GM18502 (cell line): ENCODE results near the gene URB1.
A peak's percentile ranks its signal among the peaks of the same experiment; 100 is the strongest.
"Not testable (repeated sequence)": the region's sequence is repeated elsewhere in the genome, so short reads cannot be mapped to it uniquely, and the experiment has no call there.

Experiments used
- ATAC-seq: cut with Tn5 transposase; IDR thresholded peaks from one replicate; pipeline ENCODE4 v1.9.1; 2021; ENCODE audit warnings: mild to moderate bottlenecking; ENCODE audit not compliant: unreplicated experiment, poor library complexity

URB1 gene

DNA sequence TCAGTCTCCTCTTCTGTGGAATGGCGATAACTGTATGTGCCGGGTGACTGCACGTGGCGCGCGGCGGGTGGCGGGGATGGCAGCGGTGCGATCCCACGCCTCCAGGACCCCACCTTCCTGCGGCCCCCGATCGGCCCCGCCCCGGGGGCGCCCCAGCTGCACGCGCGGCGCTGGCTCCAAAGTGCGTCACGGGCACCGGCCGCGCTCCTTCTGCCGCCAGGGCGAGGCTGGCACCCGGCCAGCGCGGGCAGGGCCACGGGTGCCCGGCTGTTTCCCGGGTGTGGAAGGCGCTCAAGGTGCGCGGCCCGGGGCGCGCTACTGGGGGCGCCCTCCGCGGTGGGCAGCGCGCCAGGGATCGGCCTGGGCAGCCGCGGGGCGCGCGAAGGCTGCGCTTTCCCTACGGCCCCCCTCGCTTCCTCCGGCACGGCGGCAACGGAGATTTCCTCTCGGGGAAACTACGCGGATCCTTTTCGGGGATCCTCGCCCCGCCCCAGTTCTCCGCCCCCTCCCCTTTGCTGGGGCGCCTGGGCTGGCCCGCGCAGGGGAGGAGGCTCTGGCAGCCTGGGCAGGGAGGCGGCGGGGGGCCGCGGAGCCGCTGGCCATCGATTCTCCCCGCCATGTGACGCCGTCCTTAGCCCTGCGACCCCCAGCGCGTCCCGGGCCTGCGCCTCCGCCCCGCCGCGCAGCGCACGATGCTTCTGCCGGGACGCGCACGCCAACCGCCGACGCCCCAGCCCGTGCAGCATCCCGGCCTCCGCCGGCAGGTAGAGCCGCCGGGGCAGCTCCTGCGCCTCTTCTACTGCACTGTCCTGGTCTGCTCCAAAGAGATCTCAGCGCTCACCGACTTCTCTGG, 19.6 kb upstream of the URB1 start, which contains the start of gene EVA1C:
TSS of gene EVA1C (plus strand) at position 545 of the 853 bp plus-strand sequence. CDS start at position 693, 148 bp downstream.
- ATAC-seq, result no peak

DNA sequence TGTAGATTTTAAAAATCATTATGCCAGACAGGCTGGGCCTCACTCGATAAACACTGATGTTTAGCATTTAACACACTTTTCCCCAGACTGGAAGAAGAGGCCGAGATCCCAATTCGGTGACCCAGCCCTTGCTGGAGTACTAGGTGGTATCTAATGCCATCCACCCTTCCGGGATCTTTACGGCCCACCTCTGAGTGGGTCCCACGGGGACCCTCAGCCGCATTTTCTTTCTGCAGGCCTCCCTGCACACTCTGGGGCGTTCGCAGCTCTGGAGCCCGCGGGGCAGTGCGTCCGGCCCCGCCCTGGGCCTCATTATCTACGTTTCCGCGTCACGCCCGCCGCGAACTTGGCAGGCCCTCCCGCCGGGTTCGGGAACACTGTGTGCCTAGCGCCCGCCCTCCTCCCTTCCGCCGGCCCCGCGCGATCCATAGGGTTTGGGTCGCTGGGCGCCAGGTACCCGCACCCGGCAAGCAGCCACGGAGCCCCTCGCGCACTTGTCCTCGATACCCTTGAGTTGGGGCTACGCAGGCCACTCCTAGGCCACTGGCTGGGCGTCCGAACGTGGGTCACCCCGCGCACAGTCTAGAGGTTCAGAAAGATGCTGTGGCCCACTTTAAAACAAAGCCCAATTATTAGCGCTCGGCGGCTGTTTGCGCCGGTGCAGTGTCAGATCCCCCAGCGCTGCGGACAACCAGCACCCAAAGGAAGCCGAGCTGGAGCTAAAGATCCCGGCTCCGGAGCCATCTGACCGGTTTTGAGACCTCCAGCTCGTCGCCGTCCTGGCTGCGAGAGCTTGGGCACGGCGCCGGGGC, 18.7 kb upstream of the URB1 start:
- no peak for ATAC-seq

DNA sequence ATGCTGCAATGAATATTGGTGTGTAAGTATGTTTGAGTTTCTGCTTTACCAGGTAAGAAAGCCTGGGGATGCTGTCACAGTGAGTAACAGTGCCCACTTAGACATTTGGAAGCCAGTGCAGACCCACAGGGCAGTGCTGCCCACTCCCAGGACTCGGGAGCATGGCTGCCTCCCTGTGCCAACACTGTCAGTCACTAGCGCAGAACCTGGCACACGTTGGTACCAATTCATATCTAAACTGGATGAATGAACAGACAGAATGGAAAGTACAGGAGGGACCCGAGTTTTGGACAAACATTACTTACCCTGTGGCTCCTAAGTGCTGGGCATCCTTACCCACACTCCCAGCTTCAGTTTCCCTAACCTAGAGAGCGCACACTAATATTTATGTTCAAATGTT, 18.1 kb upstream of the URB1 start:
- no peak for ATAC-seq

DNA sequence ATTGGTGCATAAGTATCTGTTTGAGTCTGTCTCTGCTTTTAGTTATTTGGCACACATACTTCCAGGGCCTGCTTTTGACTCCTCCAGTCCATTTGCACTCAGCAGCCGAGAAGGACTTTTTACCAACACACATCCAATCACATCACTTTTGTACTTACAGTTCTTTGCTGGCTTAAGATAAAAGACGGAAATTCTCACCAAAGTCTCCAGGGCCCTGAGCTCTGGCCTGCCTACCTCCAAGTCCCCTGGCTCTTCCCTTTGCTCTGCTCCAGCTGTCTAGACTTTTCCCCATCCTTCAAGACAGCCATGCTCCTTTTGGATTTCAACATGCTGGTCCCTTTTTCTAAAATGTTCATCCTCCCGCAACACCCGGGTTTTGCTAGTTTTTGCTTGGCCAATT, 17.5 kb upstream of the URB1 start:
- ATAC-seq, result no peak

DNA sequence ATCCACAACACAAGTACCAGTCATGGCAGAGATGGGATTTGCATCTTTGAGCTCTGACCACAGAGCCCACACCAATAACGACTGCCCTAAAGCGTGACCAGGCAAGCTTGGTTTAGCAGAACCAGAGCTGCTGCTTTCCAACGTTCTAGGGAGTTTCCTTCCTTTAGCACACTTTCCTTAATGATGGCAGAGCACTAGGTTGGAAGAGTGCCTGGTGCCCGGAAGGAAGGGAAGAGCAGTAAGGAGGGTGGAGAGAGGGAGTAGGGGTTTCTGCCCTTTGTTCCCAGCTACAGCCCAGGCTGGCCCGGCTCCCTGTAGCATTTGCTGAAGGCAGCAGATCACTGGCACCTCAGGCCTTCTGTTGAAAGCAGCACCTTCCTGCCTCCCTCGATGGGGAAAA, 13.6 kb upstream of the URB1 start:
- no peak for ATAC-seq

DNA sequence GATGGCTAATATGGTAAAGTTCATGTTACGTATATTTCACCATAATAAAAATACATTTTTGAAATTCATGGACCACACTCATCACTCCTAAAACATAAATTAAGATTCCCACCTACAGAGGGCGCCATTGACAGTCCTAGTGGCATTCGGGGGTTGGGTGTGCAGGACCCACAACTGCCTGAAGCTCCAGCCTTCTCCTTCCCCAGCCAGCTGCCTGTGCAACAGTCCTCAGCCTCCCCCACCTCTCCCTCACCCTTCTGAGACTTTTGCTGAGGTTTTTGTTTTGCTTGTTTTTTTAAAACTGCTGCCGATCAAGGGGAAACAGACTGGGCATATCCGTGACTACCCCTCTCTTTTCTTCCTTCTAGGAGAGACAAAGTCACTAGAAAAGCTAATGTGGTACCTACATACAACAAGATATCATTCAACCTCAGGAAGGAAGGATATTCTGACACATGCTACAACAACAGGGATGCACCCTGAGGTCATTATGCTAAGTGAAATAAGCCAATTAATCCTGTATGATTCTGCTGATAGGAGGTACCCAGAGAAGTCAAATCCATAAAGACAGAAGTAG, 10.5 kb upstream of the URB1 start:
- no peak for ATAC-seq

DNA sequence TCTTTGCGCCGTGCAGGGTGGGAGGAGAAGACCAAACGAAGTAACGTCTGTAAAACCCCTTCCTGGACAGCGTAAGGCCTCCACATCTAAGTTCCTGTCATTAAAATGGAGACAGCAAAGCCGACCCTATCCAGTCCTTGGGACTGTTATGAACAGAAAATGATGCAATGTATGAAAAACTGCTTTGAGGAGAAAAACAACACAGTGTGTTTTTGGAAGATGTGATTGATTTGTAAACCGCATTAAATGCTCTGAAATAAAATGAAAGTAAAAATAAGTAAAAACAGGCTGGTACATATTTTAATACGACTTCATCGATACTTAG, 827 bp upstream of the URB1 start:
- ATAC-seq, result no peak

DNA sequence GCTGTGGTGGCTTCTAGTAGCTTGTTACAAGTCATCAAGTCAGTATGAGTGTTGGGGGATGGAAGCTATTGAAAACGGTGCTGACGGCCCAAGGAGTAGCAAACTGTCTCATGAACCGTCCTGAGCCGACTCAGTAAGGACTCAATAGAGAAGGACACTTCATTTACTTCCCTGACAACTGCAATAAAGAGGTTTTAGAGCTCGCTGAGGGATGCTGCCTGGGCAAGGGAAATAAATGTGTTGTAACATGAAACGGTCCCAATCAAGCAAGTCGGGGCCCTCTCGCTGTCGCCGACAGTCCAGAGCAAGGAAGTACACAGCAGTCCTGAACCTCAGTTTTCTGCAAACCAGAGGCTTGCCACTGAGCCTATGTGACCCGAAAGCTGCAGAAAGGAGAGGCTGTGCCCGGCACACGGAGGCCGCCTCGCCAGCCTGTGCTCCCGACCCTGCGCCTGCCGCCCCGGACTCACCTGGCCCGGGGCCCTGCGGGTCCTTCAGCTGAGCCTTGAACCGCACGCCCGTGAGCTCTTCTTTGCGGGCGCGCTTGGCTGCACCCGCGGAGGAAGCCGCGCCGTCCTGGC, 423 bp downstream of the URB1 start:
- ATAC-seq, result peak; percentile 38

DNA sequence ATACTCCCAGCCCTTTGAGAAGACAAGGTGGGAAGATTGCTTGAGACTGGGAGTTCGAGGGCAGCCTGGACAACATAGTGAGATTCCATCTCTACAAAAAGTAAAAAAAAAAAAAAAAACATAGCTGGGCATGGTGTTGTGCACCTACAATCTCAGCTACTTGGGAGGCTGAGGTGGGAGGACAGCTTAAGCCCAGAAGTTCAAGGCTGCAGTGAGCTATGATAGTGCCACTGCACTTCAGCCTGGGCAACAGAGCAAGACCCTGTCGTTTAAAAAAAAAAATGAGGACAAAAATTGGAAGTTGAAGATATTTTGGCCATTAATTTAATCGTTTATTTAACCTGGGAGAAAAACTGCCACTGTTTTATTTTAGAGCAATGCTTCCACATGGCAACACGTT, 1.1 kb downstream of the URB1 start:
- no peak for ATAC-seq

DNA sequence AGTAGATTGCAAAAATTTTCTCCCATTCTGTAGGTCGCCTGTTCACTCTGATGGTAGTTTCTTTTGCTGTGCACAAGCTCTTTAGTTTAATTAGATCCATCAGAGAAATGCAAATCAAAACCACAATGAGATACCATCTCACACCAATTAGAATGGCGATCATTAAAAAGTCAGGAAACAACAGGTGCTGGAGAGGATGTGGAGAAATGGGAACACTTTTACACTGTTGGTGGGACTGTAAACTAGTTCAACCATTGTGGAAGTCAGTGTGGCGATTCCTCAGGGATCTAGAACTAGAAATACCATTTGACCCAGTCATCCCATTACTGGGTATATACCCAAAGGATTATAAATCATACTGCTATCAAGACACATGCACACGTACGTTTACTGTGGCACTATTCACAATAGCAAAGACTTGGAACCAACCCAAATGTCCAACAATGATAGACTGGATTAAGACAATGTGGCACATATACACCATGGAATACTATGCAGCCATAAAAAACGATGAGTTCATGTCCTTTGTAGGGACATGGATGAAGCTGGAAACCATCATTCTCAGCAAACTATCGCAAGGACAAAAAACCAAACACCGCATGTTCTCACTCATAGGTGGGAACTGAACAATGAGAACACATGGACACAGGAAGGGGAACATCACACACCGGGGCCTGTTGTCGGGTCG, 2.1 kb downstream of the URB1 start:
- not testable (repeated sequence) for ATAC-seq

DNA sequence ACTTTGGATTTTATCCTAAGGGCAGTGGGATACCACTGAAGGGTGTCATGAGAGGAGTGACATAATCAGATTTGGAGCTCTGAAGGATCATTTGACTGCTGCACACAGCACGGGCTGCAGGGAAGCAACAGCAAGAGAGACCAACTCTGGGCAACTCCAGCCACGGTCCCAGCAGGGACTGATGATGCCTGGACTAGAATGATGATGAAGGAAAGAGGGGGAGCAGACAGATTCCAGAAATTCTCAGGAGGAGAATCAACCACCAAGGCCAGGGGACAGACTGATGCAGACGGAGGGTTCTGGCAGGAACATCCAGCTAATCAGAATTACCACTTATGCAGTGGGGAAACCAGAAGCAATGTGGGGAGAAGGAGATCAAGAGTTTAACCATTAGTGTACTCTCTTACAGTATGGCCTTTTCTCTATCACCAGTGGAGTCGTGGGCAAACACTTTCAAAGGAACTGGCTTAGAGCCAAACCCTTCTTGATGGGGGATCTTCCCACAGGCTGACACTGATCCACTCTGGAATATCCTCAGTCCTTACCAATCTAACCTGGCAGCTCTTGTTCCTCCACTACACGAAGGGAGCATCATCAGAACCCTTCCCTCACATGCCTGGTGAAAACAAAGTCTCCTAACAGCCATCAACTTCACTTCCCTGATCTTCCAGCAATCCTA, 3.3 kb downstream of the URB1 start:
- no peak for ATAC-seq

DNA sequence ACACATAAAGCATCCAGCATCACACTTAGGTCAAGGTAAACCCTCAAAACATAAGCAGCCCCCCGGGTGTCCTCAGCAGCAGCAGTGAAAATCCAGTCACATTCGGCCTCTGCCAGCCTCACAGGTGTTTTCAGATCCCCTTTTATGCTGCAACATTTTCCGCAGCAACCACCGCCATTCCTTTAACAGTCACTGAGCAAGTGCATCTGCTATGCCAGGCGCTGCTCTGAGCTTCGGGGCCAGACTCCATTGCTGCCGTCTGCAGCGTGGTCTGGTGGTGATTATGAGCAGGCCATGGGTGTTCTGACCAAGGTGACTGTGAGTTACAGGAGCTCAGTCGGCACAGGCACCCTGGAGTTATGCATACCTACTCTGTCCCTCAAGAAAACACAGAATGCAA, 4.5 kb downstream of the URB1 start:
- ATAC-seq, result no peak

DNA sequence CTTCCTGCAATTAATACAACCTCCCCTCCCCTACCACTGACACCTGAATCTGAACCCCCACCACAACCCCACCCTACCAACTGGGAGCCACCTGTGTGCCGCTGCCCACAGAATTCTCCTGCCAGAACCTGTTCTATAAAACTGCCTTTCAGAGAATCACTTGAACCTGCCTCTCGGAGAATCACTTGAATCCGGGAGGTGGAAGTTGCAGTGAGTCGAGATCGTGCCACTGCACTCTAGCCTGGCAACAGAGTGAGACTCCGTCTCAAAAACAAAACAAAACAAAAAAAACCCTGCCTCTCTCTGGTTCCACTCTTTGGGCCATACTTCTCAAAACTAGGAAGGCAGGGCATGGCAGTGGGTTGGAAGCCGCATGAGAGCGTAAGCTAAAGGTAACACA, 5.7 kb downstream of the URB1 start:
- ATAC-seq, result no peak

DNA sequence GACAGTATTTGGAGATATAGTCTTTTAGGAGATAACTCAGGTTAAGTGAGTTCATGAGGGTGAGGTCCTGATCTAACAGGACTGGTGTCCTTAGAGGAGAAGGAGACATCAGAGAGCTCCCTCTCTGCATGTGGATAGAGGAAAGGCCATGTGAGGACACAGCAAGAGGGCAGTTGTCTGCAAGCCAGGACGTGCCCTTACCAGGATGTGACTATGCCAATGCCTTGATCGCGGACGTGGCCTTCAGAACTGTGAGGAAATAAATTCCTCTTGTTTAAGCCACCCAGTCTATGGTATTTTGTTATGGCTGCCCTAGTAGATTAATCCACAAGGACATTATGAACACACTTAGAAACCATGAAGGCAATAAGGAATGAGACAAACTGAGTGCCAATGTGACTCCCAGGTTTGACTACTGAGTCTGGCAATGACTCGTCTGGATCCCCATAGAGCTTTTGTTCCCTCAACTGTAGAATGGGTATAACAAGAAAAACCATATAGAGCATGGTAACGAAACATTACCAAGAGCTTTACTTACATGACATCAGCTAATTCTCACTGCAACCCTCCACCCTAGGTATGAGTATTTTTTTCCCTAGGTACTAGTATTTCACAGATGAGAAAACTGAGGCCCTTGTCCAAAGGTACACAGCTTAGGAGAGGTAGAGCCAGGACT, 6.5 kb downstream of the URB1 start:
- no peak for ATAC-seq

DNA sequence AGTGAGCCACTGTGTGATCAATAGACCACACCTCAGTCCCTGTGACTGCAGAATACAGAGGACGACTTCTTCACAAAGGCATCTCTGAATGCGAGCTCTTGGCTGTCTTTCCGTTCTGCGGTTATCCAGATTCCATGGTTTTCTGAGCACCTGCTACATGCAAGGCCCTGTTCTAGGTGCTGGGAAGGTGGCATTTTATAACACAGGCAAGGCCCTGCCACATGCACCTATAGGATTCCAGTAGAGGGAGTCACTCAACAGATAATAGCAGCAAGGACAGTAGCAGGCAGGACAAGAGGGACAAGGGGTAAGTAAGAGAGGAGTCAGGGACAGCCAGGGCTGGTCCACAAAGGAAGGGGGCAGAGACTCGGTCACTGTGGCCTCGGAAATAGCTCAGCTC, 9.0 kb downstream of the URB1 start:
- no peak for ATAC-seq

DNA sequence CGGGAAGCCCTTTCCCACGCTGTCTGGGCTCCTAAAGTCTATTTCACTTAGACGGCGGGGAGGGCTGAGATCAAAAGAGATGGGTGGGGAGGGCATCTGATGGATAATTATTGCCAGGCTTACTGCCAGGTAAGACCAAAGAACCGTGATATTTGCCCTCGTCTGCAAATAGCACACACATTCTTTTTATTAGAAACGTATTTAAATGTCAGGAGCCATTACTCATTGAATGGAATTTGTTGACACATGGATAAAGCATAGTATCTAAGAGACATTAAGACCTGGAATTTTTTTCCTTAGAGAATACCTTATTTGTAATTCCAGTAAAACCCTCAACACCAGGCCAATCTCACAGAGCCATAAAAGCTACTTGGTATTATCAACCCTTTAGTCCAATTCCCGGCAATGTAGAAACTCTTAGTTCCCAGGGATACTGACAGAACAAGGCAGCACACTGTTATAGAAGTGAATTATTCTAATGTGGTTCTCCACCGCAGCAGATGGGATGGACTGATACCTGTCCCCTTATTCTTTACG, 10.6 kb downstream of the URB1 start:
- ATAC-seq, result no peak

DNA sequence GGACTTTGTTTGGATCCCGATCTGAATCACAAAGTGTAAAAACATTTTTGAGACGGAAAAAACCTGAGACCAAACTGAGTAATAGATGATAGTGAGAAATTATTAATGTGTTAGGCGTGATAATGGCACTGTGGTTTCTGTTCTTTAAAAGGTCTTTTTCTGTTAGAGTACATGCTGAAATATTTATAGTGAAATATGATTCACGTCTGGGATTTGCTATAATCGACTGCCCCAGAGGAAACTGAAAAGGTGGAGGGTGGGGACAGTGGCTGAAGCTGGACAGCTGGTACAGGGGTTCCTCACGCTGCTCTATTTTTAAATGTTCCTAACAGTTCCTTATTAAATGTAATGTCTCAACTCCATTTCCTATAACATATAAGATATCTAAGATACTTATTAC, 11.2 kb downstream of the URB1 start:
- ATAC-seq, result no peak

DNA sequence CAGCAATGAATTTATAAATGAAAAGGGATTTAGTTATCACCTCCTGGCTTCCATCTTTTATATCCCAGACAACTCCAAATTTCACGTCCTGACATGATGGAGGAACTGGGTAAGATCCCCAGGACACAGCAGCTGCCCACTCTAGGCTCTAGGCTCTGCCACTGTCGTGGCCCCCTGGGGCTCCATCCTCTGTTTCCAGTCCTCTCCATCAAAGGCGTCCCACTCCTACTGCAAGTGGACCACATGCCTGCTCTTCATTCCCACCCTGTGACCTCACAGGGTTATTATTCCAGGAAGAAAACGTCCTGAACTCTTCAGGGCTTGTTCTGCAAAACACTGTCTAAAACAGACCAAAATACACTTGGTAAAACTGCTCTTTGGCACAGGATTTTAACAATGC, 11.9 kb downstream of the URB1 start:
- ATAC-seq, result no peak

DNA sequence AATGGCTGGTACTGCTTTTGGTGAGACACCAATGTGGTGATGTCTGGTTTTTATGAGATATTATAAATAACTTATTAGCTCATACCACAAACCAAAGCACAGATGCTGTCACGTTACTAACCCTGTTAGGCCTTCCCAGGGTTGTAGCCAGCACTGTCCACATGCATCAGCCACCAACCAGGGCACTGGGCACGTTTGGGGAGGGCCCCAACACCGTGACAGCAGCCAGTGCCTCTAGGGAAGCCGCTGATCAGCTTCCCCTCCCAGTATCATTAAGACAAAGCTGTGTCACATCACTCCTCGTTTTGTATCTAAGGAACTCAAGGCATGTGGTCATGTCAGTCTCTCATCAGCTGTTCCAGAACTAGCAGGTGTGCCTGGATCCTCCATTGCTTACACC, 13.9 kb downstream of the URB1 start:
- ATAC-seq, result no peak
